HG02885 (cell line): ENCODE measurements around the gene MCU.
"Not testable (repeated sequence)": the region's sequence is repeated elsewhere in the genome, so short reads cannot be mapped to it uniquely, and the experiment has no call there.

Experiments
- ATAC-seq: cut with Tn5 transposase; IDR thresholded peaks from one replicate; pipeline ENCODE4 v1.9.1; 2021; ENCODE audit warnings: mild to moderate bottlenecking; ENCODE audit not compliant: unreplicated experiment, poor library complexity

Gene MCU

GRCh38 chr10:72720814-72721660 lies 29.1 kb downstream of the MCU start:
- ATAC-seq, result no peak

GRCh38 chr10:72727130-72727529 lies 35.2 kb downstream of the MCU start:
- ATAC-seq, result no peak

- ATAC-seq, result no peak
These were observed 36.5 kb downstream of the MCU start for GRCh38 chr10:72728462-72728861.

GRCh38 chr10:72729528-72729927 lies 37.6 kb downstream of the MCU start:
- peak; percentile 77 for ATAC-seq

- ATAC-seq, result no peak
These were observed 38.5 kb downstream of the MCU start for GRCh38 chr10:72730479-72730878.

- no peak for ATAC-seq
These were observed 40.0 kb downstream of the MCU start for GRCh38 chr10:72731916-72732419.

- ATAC-seq, result no peak
These were observed 40.6 kb downstream of the MCU start for GRCh38 chr10:72732521-72732920.

GRCh38 chr10:72733989-72734388 lies 42.0 kb downstream of the MCU start:
- ATAC-seq, result no peak

GRCh38 chr10:72735288-72735936 lies 43.5 kb downstream of the MCU start:
- ATAC-seq, result no peak

- ATAC-seq, result no peak
These were observed 44.4 kb downstream of the MCU start for GRCh38 chr10:72736176-72736827.

GRCh38 chr10:72736828-72737220 lies 44.9 kb downstream of the MCU start:
- no peak for ATAC-seq

GRCh38 chr10:72737357-72737756 lies 45.4 kb downstream of the MCU start:
- ATAC-seq, result not testable (repeated sequence)

- no peak for ATAC-seq
These were observed 46.5 kb downstream of the MCU start for GRCh38 chr10:72738486-72738885.

- no peak for ATAC-seq
These were observed 48.6 kb downstream of the MCU start for GRCh38 chr10:72740528-72740927.

GRCh38 chr10:72742092-72742491 lies 50.1 kb downstream of the MCU start:
- no peak for ATAC-seq

GRCh38 chr10:72742797-72743196 lies 50.9 kb downstream of the MCU start:
- ATAC-seq, result no peak

GRCh38 chr10:72744566-72744965 lies 52.6 kb downstream of the MCU start:
- ATAC-seq, result no peak

GRCh38 chr10:72746426-72747363 lies 54.8 kb downstream of the MCU start:
- no peak for ATAC-seq

GRCh38 chr10:72747521-72747920 lies 55.6 kb downstream of the MCU start:
- ATAC-seq, result no peak

GRCh38 chr10:72753760-72754231 lies 61.9 kb downstream of the MCU start:
- ATAC-seq, result no peak
